Stimulated activated CD4-positive, alpha-beta T cell treated with anti-CD3 and anti-CD28 coated beads, Interleukin-4, amount 100 ng/mL, for 24 hours (primary cell): ENCODE data around the gene C9orf153.
"Not testable (repeated sequence)": the region's sequence is repeated elsewhere in the genome, so short reads cannot be mapped to it uniquely, and the experiment has no call there.

Experiments used
- DNase-seq: peaks from one replicate; pipeline ENCODE4 v3.0.0-alpha.2; 2020

Gene C9orf153

GRCh38 chr9:86259557-86259956 lies at the start of gene C9orf153:
Gene C9orf153, minus strand, starts transcription at chr9:86259657. Its CDS starts 30,054 bp downstream, at chr9:86229603.
- no peak for DNase-seq

GRCh38 chr9:86308687-86309086 lies 49.2 kb upstream of the C9orf153 start:
- no peak for DNase-seq

- DNase-seq, result no peak
Observed at GRCh38 chr9:86304236-86304730, 44.8 kb upstream of the C9orf153 start.

- DNase-seq, result peak; percentile 52
Observed at GRCh38 chr9:86303316-86303975, 44.0 kb upstream of the C9orf153 start.

GRCh38 chr9:86301686-86302085 lies 42.2 kb upstream of the C9orf153 start:
- DNase-seq, result no peak

GRCh38 chr9:86300701-86301100 lies 41.2 kb upstream of the C9orf153 start:
- DNase-seq, result no peak

GRCh38 chr9:86298873-86299272 lies 39.4 kb upstream of the C9orf153 start:
- DNase-seq, result no peak

GRCh38 chr9:86290341-86290740 lies 30.9 kb upstream of the C9orf153 start:
- DNase-seq, result not testable (repeated sequence)

GRCh38 chr9:86288499-86289198 lies 29.2 kb upstream of the C9orf153 start:
- DNase-seq, result no peak

GRCh38 chr9:86287013-86287412 lies 27.6 kb upstream of the C9orf153 start:
- DNase-seq, result no peak

- DNase-seq, result no peak
Observed at GRCh38 chr9:86286278-86286677, 26.8 kb upstream of the C9orf153 start.

- DNase-seq, result no peak
Observed at GRCh38 chr9:86285261-86285660, 25.8 kb upstream of the C9orf153 start.

- DNase-seq, result no peak
Observed at GRCh38 chr9:86282979-86283535, 23.6 kb upstream of the C9orf153 start.

GRCh38 chr9:86282077-86282978 lies 22.9 kb upstream of the C9orf153 start, which contains the start of gene ISCA1:
Gene ISCA1, minus strand, starts transcription at chr9:86282538. Its CDS starts 80 bp downstream, at chr9:86282458.
- DNase-seq, result peak; percentile 98

- no peak for DNase-seq
Observed at GRCh38 chr9:86281593-86282076, 22.2 kb upstream of the C9orf153 start.

- no peak for DNase-seq
Observed at GRCh38 chr9:86280580-86280979, 21.1 kb upstream of the C9orf153 start.

GRCh38 chr9:86279839-86280238 lies 20.4 kb upstream of the C9orf153 start:
- no peak for DNase-seq

GRCh38 chr9:86277072-86277471 lies 17.6 kb upstream of the C9orf153 start:
- DNase-seq, result no peak

GRCh38 chr9:86275962-86276361 lies 16.5 kb upstream of the C9orf153 start:
- no peak for DNase-seq

- DNase-seq, result no peak
Observed at GRCh38 chr9:86274821-86275643, 15.6 kb upstream of the C9orf153 start.

- no peak for DNase-seq
Observed at GRCh38 chr9:86272221-86272620, 12.8 kb upstream of the C9orf153 start.

- no peak for DNase-seq
Observed at GRCh38 chr9:86263876-86264275, 4.4 kb upstream of the C9orf153 start.
